Neural cell (in vitro differentiated cells): ENCODE measurements around the gene IYD. TPM values are rescaled to one million over a fixed set of nuclear protein-coding genes. Genes with fewer than 3 reads are reported as not detected.

Experiments used
- H2AFZ ChIP-seq: fragments of 200-600, 300-800 bp; sonication (generic), shearing (Covaris generic); 2 replicates; pipeline ENCODE4 v1.6.0; 2014; ENCODE audit warnings: low read depth, mild to moderate bottlenecking, antibody characterized with exemption, low read length, moderate library complexity
- H3F3A ChIP-seq: fragments of 200-600 bp; shearing (Covaris generic); 2 replicates; pipeline ENCODE4 v1.6.1; 2016; ENCODE audit warnings: mild to moderate bottlenecking, moderate library complexity, mixed read lengths, antibody characterized with exemption, low read length; ENCODE audit not compliant: insufficient read depth, poor library complexity, severe bottlenecking
- H3K27ac ChIP-seq: fragments of 200-600, 300-800 bp; sonication (generic), shearing (Covaris generic); 2 replicates; pipeline ENCODE4 v1.5.1; 2014; ENCODE audit warnings: mild to moderate bottlenecking, low read length, moderate library complexity
- H3K27me3 ChIP-seq: fragments of 300-800, 200-600 bp; sonication (generic), shearing (Covaris generic); 2 replicates; pipeline ENCODE4 v1.6.0; 2014; ENCODE audit warnings: mild to moderate bottlenecking, low read depth, low read length, moderate library complexity; ENCODE audit not compliant: insufficient read depth
- H3K36me3 ChIP-seq: fragments of 300-800, 200-600 bp; sonication (generic), shearing (Covaris generic); 2 replicates; pipeline ENCODE4 v1.5.1; 2014; ENCODE audit warnings: mild to moderate bottlenecking, antibody characterized with exemption, low read length, moderate library complexity; ENCODE audit not compliant: insufficient read depth
- H3K4me2 ChIP-seq: fragments of 300-800, 200-600 bp; sonication (generic), shearing (Covaris generic); 2 replicates; pipeline ENCODE4 v1.6.0; 2014; ENCODE audit warnings: mild to moderate bottlenecking, low read length
- H3K4me3 ChIP-seq: fragments of 300-800, 200-600 bp; sonication (generic), shearing (Covaris generic); 2 replicates; pipeline ENCODE4 v1.5.1; 2014; ENCODE audit warnings: mild to moderate bottlenecking, low read length, moderate library complexity
- H3K79me2 ChIP-seq: fragments of 200-600 bp; shearing (Covaris generic); replicated peaks from 2 replicates; pipeline ENCODE4 v1.6.0; 2014; ENCODE audit warnings: mild to moderate bottlenecking, low read length, moderate library complexity; ENCODE audit not compliant: insufficient read depth
- H3K9ac ChIP-seq: fragments of 300-800, 200-600 bp; sonication (generic), shearing (Covaris generic); 2 replicates; pipeline ENCODE4 v1.6.1; 2016; ENCODE audit warnings: mild to moderate bottlenecking, low read length, mixed read lengths
- H3K9me2 ChIP-seq: fragments of 200-600 bp; shearing (Covaris generic); 2 replicates; pipeline ENCODE4 v1.6.1; 2016; ENCODE audit warnings: mild to moderate bottlenecking, low read length, mixed read lengths; ENCODE audit not compliant: insufficient read depth
- H3K9me3 ChIP-seq: fragments of 200-600, 300-800 bp; sonication (generic), shearing (Covaris generic); 2 replicates; pipeline ENCODE4 v1.6.1; 2016; ENCODE audit warnings: mild to moderate bottlenecking, mixed run types, low read length, moderate library complexity, mixed read lengths
- H4K20me1 ChIP-seq: fragments of 200-600 bp; shearing (Covaris generic); 2 replicates; pipeline ENCODE4 v1.6.1; 2016; ENCODE audit warnings: mild to moderate bottlenecking, mixed run types; ENCODE audit not compliant: insufficient read depth
- CTCF ChIP-seq: fragments of 450-650 bp; IDR thresholded peaks from 2 replicates; pipeline ENCODE4 v1.5.1; 2014; ENCODE audit warnings: antibody characterized with exemption, mild to moderate bottlenecking, moderate library complexity; ENCODE audit not compliant: poor library complexity, severe bottlenecking
- EP300 ChIP-seq: fragments of 450-650 bp; conservative IDR thresholded peaks from 2 replicates; pipeline ENCODE4 v1.6.1; 2014; ENCODE audit warnings: antibody characterized with exemption, mild to moderate bottlenecking, moderate library complexity; ENCODE audit not compliant: poor library complexity, severe bottlenecking
- EZH2 ChIP-seq: fragments of 200-600, 300-800 bp; shearing (Covaris generic), sonication (generic); IDR thresholded peaks from 2 replicates; pipeline ENCODE4 v1.6.1; 2014; ENCODE audit warnings: antibody characterized with exemption, low read length, borderline replicate concordance, mild to moderate bottlenecking; ENCODE audit not compliant: insufficient read depth, poor library complexity, severe bottlenecking
- MXI1 ChIP-seq: fragments of 450-650 bp; conservative IDR thresholded peaks from 2 replicates; pipeline ENCODE4 v1.6.1; 2014; ENCODE audit warnings: antibody characterized with exemption, mild to moderate bottlenecking; ENCODE audit not compliant: poor library complexity, severe bottlenecking
- POLR2AphosphoS5 ChIP-seq: IDR thresholded peaks from 2 replicates; pipeline ENCODE4 v1.6.1; 2012
- RAD21 ChIP-seq: fragments of 450-650 bp; conservative IDR thresholded peaks from 2 replicates; pipeline ENCODE4 v1.6.1; 2014; ENCODE audit warnings: antibody characterized with exemption, mild to moderate bottlenecking, moderate library complexity
- REST ChIP-seq: IDR thresholded peaks from 2 replicates; pipeline ENCODE4 v1.6.1; 2012; ENCODE audit warnings: borderline replicate concordance
- SMC3 ChIP-seq: fragments of 450-650 bp; conservative IDR thresholded peaks from 2 replicates; pipeline ENCODE4 v1.6.1; 2014; ENCODE audit warnings: antibody characterized with exemption, mild to moderate bottlenecking, moderate library complexity; ENCODE audit not compliant: poor library complexity
- TAF1 ChIP-seq: IDR thresholded peaks from 2 replicates; pipeline ENCODE4 v1.6.1; 2012; ENCODE audit warnings: low read depth
- polyA plus RNA-seq: library from polyadenylated mRNA; depleted of rRNA; stranded (reverse); fragments of >200 nt; gene quantifications from 2 replicates; pipeline ENCODE4 v1.2.3, GENCODE V29; 2014

IYD gene
- polyA plus RNA-seq, 1 donor from 2014 or later, result not detected

DNA sequence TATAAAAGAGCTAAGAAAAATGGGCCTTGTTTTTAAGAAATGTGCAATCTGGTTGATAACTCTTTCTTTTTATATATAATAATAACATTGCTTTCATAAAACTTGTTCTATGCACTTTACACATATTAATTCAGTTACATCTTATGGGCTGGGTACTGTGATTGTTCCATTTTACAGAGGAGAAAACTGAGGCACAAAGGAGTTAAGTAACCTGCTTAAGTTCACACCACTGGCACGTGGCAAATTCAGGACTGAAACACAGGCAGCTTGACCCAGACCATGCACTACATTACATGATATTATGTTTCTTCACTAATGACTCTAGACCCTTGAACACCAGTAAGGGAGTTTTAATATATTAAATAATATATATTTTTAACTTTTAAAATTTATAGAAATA, 15.4 kb upstream of the IYD start:
- H3K79me2 ChIP-seq, result no peaks in the 10 kb centered on the region
- H3K4me3 ChIP-seq, result no peak overlapping the region
- H3K4me2 ChIP-seq, result no peak overlapping the region
- H3F3A ChIP-seq, result no peaks in the 10 kb centered on the region
- no peak overlapping the region for H2AFZ ChIP-seq
- no peak overlapping the region for H3K27ac ChIP-seq
- H4K20me1 ChIP-seq, result no peaks in the 10 kb centered on the region
- H3K27me3 ChIP-seq, result no peaks in the 10 kb centered on the region
- no peaks in the 10 kb centered on the region for H3K9me2 ChIP-seq
- no peak overlapping the region for H3K9ac ChIP-seq
- H3K9me3 ChIP-seq, result no peaks in the 10 kb centered on the region
- no peaks in the 10 kb centered on the region for H3K36me3 ChIP-seq
- no peak for TF ChIP-seq EP300
- TF ChIP-seq RAD21, result no peak
- no peak for TF ChIP-seq POLR2AphosphoS5
- TF ChIP-seq REST, result no peak
- no peak for TF ChIP-seq SMC3
- TF ChIP-seq EZH2, result no peak
- no peak for TF ChIP-seq MXI1
- no peak for TF ChIP-seq TAF1
- no peak for TF ChIP-seq CTCF

DNA sequence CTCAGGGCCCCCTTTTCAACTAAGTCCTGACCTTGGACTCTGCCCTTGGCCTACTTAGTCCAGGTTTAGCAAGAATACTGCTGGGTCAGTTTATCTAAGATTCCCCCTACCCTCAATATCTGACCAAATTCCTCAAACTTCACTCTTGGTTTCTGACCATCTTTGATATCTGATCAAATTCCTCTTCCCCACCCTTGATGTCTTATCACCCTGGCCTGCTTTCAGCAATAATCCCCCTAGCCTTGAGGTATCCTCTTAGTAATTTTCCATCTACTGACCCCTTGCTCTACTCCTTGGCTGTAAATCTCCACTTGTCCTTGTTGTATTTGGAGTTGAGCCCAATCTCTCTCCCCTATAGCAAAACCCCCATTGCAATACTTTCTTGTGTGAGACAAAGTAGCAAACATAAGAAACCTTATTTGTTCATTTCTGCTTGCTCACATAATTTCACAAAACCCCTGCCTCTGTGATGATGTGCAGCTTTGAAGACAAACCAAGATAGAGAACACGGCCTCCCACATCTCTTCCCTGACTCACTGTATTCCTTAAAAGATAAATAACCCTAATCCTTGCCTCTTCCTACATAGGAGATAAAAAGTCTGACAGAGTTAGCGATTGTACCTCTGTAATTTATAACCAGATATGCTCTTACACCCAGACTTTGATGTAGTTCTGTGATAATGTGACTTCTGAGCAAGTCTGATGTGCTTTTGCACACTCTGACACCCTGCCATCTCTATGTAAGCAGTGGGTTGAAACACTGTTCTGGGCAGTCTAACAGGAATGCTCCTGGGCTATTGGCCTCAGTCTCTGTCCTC, 13.8 kb upstream of the IYD start:
- Histone ChIP-seq H3K79me2 (no peaks in the 10 kb centered on the region), H3K27me3 (no peaks in the 10 kb centered on the region), H3K9me2 (no peaks in the 10 kb centered on the region), H3K4me2 (no peak overlapping the region), H3K36me3 (no peaks in the 10 kb centered on the region), H3K4me3 (no peak overlapping the region), H3K27ac (no peak overlapping the region), H3K9ac (no peak overlapping the region), H3F3A (no peaks in the 10 kb centered on the region), H2AFZ (no peak overlapping the region), H4K20me1 (no peaks in the 10 kb centered on the region), H3K9me3 (no peaks in the 10 kb centered on the region)
- no peak for TF ChIP-seq POLR2AphosphoS5
- TF ChIP-seq SMC3, result no peak
- no peak for TF ChIP-seq REST
- TF ChIP-seq MXI1, result no peak
- no peak for TF ChIP-seq RAD21
